Keratinocyte (primary cell): ENCODE data around the gene SNX2. TPM values are rescaled to one million over a fixed set of nuclear protein-coding genes. Genes with fewer than 3 reads are reported as not detected.

Source experiments
- DNase-seq: peaks from one replicate; pipeline ENCODE4 v3.0.0-alpha.2; 2011; ENCODE audit warnings: low read depth, missing footprints, low spot score
- FAIRE-seq: peaks from 2 replicates; lab custom pipeline; 2011; peaks lifted over from hg19 to GRCh38; lab: Jason Lieb, UNC
- H2AFZ ChIP-seq: 2 replicates; pipeline ENCODE4 v1.6.0; 2012; ENCODE audit warnings: low read length, control low read depth, inconsistent platforms; ENCODE audit not compliant: control insufficient read depth
- H3K27ac ChIP-seq: 2 replicates; pipeline ENCODE4 v1.5.1; 2011; ENCODE audit warnings: low read length; ENCODE audit not compliant: control insufficient read depth, insufficient read depth
- H3K27me3 ChIP-seq: 3 replicates; pipeline ENCODE4 v1.6.0; 2011; ENCODE audit warnings: low read length; ENCODE audit not compliant: control insufficient read depth, insufficient read depth; ENCODE audit errors: extremely low read depth
- H3K36me3 ChIP-seq, 2 experiments: 2 replicates in 1 of 2; 3 replicates in 1 of 2; pipeline ENCODE4 v1.5.1; 2011; ENCODE audit warnings: low read length in 2 of 2, mild to moderate bottlenecking in 1 of 2; ENCODE audit not compliant: control insufficient read depth in 2 of 2, insufficient read depth in 2 of 2; ENCODE audit errors: extremely low read depth in 1 of 2
- H3K4me1 ChIP-seq: 3 replicates; pipeline ENCODE4 v1.5.1; 2011; ENCODE audit warnings: low read length; ENCODE audit not compliant: control insufficient read depth, insufficient read depth; ENCODE audit errors: extremely low read depth
- H3K4me2 ChIP-seq: 3 replicates; pipeline ENCODE4 v1.6.0; 2011; ENCODE audit warnings: low read depth, low read length; ENCODE audit not compliant: control insufficient read depth, insufficient read depth; ENCODE audit errors: extremely low read depth
- H3K4me3 ChIP-seq, 3 experiments: fragments of 200-600 bp in 1 of 3; sonication (generic) in 1 of 3; 2 replicates in 2 of 3; 3 replicates in 1 of 3; pipeline ENCODE4 v1.5.1; 2011 to 2016; ENCODE audit warnings: low read length in 3 of 3, mild to moderate bottlenecking in 3 of 3, control low read depth in 2 of 3, inconsistent platforms in 1 of 3, low read depth in 1 of 3, mixed read lengths in 1 of 3, mixed run types in 1 of 3, moderate library complexity in 1 of 3; ENCODE audit not compliant: control insufficient read depth in 2 of 3, insufficient read depth in 2 of 3; ENCODE audit errors: extremely low read depth in 1 of 3
- H3K79me2 ChIP-seq: 2 replicates; pipeline ENCODE4 v1.6.0; 2012; ENCODE audit warnings: low read length; ENCODE audit not compliant: control insufficient read depth, insufficient read depth
- H3K9ac ChIP-seq: 3 replicates; pipeline ENCODE4 v1.6.0; 2011; ENCODE audit warnings: low read length; ENCODE audit not compliant: control insufficient read depth, insufficient read depth; ENCODE audit errors: extremely low read depth
- H3K9me1 ChIP-seq: 3 replicates; pipeline ENCODE4 v1.6.0; 2011; ENCODE audit warnings: low read length; ENCODE audit not compliant: control insufficient read depth, insufficient read depth; ENCODE audit errors: extremely low read depth
- H3K9me3 ChIP-seq: 2 replicates; pipeline ENCODE4 v1.5.1; 2012; ENCODE audit warnings: low read depth, low read length; ENCODE audit not compliant: control insufficient read depth
- H4K20me1 ChIP-seq: 3 replicates; pipeline ENCODE4 v1.6.0; 2011; ENCODE audit warnings: low read length; ENCODE audit not compliant: control insufficient read depth, insufficient read depth; ENCODE audit errors: extremely low read depth
- CTCF ChIP-seq, 3 experiments: IDR thresholded peaks in 1 of 3; conservative IDR thresholded peaks in 1 of 3; optimal IDR thresholded peaks in 1 of 3; 2 replicates in 2 of 3; 3 replicates in 1 of 3; pipeline versions ENCODE3 to v1.5.1; 2011; ENCODE audit warnings: low read length in 3 of 3, mild to moderate bottlenecking in 3 of 3, moderate library complexity in 2 of 3, control low read depth in 1 of 3, inconsistent platforms in 1 of 3; ENCODE audit not compliant: insufficient read depth in 2 of 3; ENCODE audit errors: extremely low read depth in 1 of 3
- EZH2 ChIP-seq: IDR thresholded peaks from one replicate; pipeline ENCODE4 v1.6.1; 2012; ENCODE audit warnings: inconsistent platforms, mild to moderate bottlenecking, low read length, moderate library complexity
- dilution Hi-C: fragments of 300-500 bp; cut with MboI; formaldehyde crosslinking; loops from one replicate; pipeline ENCODE4 v1.7.0; 2020; ENCODE audit warnings: low sequenced_read_pairs; ENCODE audit not compliant: extremely low pct_ligation_motif_present
- polyA plus RNA-seq, 5 experiments: library from polyadenylated mRNA; depleted of rRNA in 3 of 5; stranded (reverse) in 3 of 5; stranded (forward) in 1 of 5; unstranded in 1 of 5; fragments of >200 nt; gene quantifications; 1 replicate in 1 of 5; 2 replicates in 3 of 5; 3 replicates in 1 of 5; pipeline versions ENCODE4 v1.2.1 to v1.2.3, GENCODE V29; 2011 to 2012; ENCODE audit warnings: missing spikeins in 2 of 5, low read depth in 1 of 5, low replicate concordance in 1 of 5

Gene SNX2
- polyA plus RNA-seq, 1 donor (not counting 4 experiments of a cell fraction or from before 2014, with no cell fraction given), result 87.8 TPM

- Histone ChIP-seq H3K36me3 (no peaks in the 10 kb centered on the region), H3K79me2 (no peaks in the 10 kb centered on the region), H3K9ac (no peak overlapping the region), H4K20me1 (no peaks in the 10 kb centered on the region), H3K4me1 (peaks cover 33% of the 10 kb centered on the region), H3K4me2 (no peak overlapping the region), H3K9me3 (no peaks in the 10 kb centered on the region), H3K9me1 (no peaks in the 10 kb centered on the region), H3K4me3 (no peak overlapping the region), H3K27ac (peak overlapping the region; percentile 38), H3K27me3 (no peaks in the 10 kb centered on the region), H2AFZ (no peak overlapping the region)
- TF ChIP-seq CTCF (optimal IDR thresholded peaks at IDR 0.05 in 1 of 3, IDR thresholded peaks at IDR 0.05 in 1 of 3, conservative IDR thresholded peaks at IDR 0.05 in 1 of 3; ENCODE audit: extremely low read depth in 1 of 3, insufficient read depth in 2 of 3, low read length in 3 of 3) (no peak), EZH2 (no peak)
- FAIRE-seq (peak; percentile 36), DNase-seq (no peak)
- dilution Hi-C loops, result no loop called here
Measured at GRCh38 chr5:122755783-122756182, 19.1 kb upstream of the SNX2 start.

GRCh38 chr5:122756264-122756911 is 18.5 kb upstream of the SNX2 start:
- FAIRE-seq, result peak; percentile 88
- Histone ChIP-seq H4K20me1 (no peaks in the 10 kb centered on the region), H3K27me3 (no peaks in the 10 kb centered on the region), H3K27ac (peak overlapping the region; percentile 41), H3K36me3 (no peaks in the 10 kb centered on the region), H3K79me2 (no peaks in the 10 kb centered on the region), H3K9me3 (no peaks in the 10 kb centered on the region), H3K4me3 (no peak overlapping the region), H3K4me2 (no peak overlapping the region), H3K4me1 (peaks cover 27% of the 10 kb centered on the region), H3K9me1 (no peaks in the 10 kb centered on the region), H2AFZ (no peak overlapping the region), H3K9ac (no peak overlapping the region)
- dilution Hi-C loops, result no loop called here
- TF ChIP-seq CTCF (optimal IDR thresholded peaks at IDR 0.05 in 1 of 3, IDR thresholded peaks at IDR 0.05 in 1 of 3, conservative IDR thresholded peaks at IDR 0.05 in 1 of 3; ENCODE audit: extremely low read depth in 1 of 3, insufficient read depth in 2 of 3, low read length in 3 of 3) (no peak), EZH2 (no peak)
- DNase-seq, result no peak
